ENCODE data around the gene TMEM11.

GRCh38 chr17:21263376-21263775 is 49.4 kb upstream of the TMEM11 start:
- TF ChIP-seq, protein P1, sequence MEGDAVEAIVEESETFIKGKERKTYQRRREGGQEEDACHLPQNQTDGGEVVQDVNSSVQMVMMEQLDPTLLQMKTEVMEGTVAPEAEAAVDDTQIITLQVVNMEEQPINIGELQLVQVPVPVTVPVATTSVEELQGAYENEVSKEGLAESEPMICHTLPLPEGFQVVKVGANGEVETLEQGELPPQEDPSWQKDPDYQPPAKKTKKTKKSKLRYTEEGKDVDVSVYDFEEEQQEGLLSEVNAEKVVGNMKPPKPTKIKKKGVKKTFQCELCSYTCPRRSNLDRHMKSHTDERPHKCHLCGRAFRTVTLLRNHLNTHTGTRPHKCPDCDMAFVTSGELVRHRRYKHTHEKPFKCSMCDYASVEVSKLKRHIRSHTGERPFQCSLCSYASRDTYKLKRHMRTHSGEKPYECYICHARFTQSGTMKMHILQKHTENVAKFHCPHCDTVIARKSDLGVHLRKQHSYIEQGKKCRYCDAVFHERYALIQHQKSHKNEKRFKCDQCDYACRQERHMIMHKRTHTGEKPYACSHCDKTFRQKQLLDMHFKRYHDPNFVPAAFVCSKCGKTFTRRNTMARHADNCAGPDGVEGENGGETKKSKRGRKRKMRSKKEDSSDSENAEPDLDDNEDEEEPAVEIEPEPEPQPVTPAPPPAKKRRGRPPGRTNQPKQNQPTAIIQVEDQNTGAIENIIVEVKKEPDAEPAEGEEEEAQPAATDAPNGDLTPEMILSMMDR (IDR thresholded peaks at IDR 0.05; ENCODE audit: insufficient read depth, low read depth, low read length), result no peak
- no peak for TF ChIP-seq EZH2 (IDR thresholded peaks at IDR 0.05; ENCODE audit: insufficient read depth, low read length)
